CD4-positive, alpha-beta T cell treated with Interleukin-12 subunit alpha and Interleukin-12 subunit beta, for 1 hour (primary cell): ENCODE results near the gene RBM12.

Experiments
- DNase-seq: peaks from one replicate; pipeline ENCODE4 v3.0.0-alpha.2; 2020

RBM12 gene

GRCh38 chr20:35652641-35653429, 11.9 kb downstream of the RBM12 start:
- DNase-seq: no peak

DNA sequence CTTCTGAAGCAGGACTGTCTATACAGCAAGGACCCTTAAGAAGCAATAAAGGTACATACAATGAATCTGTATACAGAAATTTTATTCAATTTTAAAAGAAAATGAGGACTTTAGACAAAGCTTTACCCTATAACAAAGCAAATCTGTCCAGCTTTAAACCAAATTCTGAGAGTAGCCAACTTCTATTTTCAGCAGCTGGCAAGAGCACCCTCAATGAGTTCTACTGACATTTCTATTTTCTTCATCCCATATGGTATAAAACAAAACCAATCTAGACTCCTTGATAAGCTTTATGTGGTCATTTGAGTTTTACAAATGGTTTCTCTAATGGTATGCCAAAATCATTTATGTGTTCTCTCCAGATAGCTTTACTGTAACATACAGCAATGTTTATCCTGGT, 12.7 kb downstream of the RBM12 start:
- no peak for DNase-seq

DNA sequence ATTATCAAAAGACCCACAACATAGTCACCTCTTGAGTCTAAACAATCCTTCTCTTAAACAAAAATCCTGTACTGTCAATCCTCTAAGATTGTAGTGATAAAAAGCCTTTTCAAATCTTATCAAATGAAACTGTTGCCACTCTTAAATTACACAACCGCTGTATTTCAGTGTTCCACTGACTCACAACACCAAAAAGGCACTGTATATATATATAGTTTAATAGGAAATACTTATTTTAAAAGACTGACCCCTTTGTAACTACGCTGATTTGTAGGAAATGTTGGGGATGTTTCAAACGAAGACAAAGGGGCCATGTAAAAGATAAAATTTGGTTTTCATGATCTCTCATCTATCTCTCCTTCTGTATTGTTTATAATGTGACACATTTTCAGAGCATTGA, 14.1 kb downstream of the RBM12 start:
- no peak for DNase-seq

DNA sequence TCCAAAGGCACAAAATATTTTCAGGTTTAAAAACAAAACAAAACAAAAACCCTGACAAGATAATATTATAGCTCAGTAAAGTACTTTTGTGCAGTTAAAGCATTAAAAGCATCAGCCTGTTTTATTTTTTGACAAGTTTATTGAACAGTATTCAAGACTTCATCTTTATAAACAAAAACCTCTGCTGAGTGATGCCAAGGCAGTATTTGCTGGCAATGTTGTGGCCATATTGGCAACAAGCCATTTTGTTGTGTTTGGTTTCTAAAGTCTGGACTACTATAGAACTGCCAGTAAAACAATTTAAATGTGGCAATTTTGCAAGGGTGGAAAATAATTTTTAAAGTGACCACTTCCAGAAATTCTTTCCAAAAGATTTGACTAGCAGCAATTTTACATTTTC, 15.9 kb downstream of the RBM12 start:
- no peak for DNase-seq

GRCh38 chr20:35644806-35645205, 19.9 kb downstream of the RBM12 start:
- no peak for DNase-seq

DNA sequence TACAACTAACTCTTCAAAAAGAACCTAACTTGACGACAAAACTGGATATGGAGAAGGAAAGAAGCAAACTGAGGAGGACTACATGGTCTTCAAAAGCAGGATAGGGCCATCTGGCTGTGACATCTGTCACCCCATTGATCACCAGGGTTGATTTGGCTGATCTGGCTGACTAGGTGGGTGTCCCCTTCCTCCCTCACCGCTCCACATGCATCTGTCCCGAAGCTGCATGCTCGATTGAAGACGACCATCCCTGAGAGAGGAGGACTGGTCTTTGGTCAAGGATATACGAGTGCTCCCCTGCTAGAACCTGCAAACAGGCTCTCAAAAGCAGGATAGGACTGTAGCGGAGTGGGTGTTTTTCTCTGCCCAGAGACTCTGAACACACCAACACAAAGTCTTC, 21.7 kb downstream of the RBM12 start:
- no peak for DNase-seq

- no peak for DNase-seq
Measured at GRCh38 chr20:35641743-35642142, 23.0 kb downstream of the RBM12 start.

GRCh38 chr20:35640724-35641123, 24.0 kb downstream of the RBM12 start:
- DNase-seq: no peak

DNA sequence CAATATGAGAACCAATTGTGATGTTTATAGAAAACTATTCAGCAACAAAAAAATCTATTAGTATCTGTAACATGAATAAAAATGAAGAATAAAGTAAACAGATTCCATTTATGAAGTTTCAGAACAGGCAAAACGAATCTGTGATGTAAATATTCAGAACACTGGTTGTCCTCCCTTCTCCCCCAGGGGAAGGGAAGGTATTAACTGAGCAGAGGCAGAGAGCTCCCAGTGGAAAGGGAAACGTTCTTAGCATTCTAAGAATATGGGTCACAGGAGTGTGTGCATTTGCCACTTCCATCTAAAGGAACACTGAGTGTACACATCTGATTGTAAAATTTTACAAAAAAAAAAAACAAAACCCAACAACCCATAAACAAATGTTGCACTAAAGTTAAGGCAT, 25.9 kb downstream of the RBM12 start:
- DNase-seq: no peak

- DNase-seq: no peak
Measured at GRCh38 chr20:35637276-35637675, 27.4 kb downstream of the RBM12 start.

DNA sequence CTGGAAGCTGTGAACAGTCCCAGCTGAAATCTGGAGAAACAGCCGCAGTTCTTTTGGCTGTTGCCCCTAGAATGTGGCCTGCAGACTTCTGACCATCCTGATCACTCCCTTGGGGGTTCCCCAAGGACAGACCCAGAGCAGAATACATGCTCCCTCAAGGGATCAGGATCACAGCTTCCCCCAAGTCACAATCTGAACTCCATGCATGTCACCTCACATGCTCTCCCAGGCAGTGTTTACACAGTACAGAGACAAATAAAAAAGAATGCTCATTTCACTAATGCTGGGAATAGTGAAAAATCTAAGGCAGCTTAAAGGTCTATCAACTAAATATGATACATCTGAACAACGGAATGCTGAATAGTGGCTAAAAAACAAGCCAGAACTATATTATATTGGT, 28.6 kb downstream of the RBM12 start:
- DNase-seq: no peak

DNA sequence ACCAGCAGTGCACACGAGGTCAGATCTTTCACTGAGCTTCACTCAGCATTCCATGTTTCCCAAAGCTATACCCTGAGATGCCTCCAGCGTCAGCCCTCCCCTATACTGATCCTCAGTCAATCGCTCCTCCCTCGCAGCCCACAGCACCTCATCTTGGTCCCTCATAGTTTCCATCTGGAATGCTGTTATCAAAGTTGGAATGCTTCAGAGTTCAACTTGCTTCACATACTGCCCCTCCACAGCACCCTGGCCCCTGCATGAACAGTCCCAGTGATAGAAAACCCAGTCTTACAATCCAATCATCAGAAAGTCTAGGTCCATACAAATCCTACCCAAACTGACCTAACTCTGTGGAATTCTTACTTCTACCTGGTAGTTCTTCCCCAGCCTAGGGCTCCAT, 29.0 kb downstream of the RBM12 start:
- no peak for DNase-seq

GRCh38 chr20:35632539-35633115, 32.1 kb downstream of the RBM12 start:
- no peak for DNase-seq

- no peak for DNase-seq
Measured at GRCh38 chr20:35630636-35631035, 34.1 kb downstream of the RBM12 start.

DNA sequence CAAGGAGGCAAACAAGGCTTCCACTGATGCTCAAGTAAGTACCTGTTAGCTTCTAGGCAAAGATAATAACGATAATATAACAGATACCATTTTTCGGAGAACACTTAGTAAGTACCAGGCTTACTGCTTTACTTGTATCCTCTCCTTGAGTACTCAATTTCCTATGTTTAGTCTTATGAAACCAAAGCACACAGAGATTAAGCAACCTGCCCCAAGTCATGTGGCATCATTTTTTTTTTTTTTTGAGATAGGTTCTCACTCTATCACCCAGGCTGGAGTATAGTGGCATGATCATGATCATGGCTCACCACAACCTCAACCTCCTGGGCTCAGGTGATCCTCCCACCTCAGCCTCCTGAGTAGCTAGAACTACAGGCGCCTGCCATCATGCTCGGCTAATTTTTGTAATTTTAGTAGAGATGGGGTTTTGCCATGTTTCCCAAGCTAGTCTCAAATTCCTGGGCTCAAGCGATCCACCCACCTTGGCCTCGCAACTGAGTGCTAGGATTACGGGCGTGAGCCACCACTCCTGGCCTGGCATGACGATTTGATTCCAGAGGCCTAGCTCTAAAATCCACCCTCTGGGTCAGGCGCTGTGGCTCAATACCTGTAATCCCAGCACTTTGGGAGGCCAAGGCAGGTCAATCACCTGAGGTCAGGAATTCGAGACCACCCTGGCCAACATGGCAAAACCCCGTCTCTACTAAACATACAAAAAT, 35.1 kb downstream of the RBM12 start:
- DNase-seq: no peak

DNA sequence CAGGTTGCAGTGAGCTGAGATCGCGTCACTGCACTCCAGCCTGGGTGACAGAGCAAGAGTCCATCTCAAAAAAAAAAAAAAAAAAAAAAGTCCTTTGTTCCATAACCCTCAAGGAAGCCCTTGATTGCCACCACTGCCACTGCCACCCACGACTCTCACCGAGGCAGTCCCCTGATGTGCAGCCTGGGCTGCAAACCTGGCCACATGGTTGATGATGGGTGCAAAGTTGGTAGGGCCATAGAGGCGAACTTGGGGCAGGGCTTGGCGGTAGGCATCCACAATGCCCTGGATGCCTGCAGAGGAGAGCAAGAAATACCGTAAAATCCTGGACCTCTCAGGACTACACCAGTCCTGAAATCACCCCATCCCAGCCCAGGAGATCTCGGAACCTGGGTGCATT, 37.6 kb downstream of the RBM12 start:
- no peak for DNase-seq

DNA sequence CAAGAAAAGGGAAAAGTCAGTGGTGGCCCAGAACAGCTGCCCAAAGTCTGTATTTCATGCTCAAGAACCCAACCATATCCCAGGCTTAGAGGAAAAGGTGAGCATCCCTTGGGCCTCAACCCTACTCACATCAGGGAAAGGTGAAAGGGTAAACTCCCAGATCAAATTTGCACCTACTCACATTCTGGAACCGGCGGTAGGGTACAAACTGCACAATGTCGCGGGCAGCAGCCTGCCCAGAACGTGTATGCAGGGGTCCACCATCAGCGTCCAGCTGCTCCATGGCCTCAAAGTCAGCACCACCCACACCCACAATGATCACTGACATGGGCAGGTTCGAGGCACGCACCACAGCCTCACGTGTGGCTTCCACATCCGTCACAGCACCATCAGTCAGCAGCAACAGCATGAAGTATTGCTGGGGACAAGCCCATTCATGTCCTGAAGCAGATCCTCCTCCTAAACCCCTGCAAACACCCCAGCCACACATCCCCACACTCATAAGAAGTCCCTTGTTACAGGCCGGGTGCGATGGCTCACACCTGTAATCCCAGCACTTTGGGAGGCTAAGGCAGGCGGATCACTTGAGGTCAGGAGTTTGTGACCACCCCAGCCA, 38.2 kb downstream of the RBM12 start:
- DNase-seq: no peak

- DNase-seq: no peak
Measured at GRCh38 chr20:35625584-35626385, 38.9 kb downstream of the RBM12 start.

DNA sequence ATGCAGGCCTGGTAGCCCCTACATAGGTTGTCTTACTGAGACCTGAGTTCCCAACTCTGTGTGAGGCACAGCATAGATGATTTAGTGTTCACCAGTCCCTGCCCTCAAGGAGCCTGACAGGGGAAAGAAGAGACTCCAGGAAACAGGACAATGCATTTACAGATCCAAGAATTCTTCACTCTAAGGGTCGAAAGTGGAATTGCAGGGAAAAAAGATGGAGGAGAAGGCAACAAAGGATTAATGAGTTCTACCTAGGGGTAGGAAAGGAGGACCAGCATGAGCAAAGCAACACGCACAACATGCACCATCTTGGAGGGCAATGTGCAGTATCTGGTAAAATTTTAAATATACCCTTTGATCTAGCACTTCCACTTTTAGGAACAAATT, 43.1 kb downstream of the RBM12 start:
- DNase-seq: no peak

DNA sequence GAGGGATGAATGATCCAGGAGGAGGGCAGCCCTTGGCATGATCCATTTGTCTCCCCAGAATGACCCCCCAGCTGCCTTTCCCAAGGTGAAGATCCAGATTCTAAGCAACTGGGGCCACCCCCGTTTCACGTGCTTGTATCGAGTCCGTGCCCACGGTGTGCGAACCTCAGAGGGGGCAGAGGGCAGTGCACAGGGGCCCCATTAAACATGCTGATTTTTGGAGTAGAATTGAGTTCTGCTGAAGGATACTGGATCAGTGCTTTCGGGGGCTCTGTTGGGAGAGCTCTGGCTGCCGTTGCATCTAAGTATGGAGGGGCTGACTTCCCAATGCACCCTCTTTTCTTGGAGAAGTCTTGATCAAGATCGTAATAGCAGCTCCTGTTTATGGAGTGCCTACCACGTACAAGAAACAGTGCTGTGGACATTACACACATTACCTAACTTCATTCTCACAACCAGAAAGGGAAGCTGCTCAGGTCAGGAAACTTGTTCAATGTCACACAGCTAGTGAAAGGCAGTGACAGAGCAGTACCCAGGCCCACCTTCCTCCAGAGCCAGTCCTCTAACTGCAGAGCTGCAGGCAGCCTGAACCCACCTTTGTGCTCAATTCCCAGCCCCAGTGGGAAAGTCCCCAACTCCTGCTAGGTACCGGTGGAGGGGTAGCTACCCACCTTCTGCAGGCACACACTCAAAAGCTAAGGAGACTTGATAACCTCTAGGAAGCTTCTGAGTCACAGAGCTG, 43.7 kb downstream of the RBM12 start:
- no peak for DNase-seq

DNA sequence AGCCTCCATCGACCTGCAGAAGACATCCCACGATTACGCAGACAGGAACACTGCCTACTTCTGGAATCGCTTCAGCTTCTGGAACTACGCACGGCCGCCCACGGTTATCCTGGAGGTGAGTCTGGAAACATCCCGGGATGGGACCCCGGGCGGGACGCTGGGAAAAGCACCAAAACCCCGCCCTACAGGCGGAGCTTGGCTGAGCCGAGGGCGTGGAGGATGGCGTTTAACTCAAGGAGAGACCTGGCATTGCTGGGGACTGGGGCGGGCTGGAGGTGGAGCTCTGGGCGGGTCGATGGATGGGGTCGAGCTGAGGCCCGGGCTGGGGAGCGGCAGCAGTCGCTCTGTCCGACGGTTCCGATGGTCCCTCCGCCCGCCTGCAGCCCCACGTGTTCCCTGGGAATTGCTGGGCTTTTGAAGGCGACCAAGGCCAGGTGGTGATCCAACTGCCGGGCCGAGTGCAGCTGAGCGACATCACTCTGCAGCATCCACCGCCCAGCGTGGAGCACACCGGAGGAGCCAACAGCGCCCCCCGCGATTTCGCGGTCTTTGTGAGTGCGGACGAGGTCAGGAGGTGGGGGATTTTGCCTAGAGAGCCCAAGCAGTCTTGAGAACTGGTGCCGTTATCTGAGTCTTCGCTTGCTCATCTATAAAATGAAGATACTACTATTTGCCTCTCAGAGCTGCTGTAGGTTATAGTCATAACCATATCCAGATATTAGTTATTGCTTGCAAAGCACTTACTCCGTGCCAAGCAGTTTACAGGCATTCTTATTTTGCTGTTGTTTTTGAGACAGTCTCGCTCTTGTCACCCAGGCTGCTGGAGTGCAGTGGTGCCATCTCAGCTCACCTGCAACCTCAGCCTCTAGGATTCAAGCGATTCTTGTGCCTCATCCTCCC, 45.3 kb downstream of the RBM12 start:
- DNase-seq: peak; percentile 81
